Measurements from ENCODE around the gene SURF2. TPM values are rescaled to one million over a fixed set of nuclear protein-coding genes. Genes with fewer than 3 reads are reported as not detected.

Gene SURF2
- total RNA-seq, 2 experiments from 2014 or later: 19.0 to 19.7 TPM

DNA sequence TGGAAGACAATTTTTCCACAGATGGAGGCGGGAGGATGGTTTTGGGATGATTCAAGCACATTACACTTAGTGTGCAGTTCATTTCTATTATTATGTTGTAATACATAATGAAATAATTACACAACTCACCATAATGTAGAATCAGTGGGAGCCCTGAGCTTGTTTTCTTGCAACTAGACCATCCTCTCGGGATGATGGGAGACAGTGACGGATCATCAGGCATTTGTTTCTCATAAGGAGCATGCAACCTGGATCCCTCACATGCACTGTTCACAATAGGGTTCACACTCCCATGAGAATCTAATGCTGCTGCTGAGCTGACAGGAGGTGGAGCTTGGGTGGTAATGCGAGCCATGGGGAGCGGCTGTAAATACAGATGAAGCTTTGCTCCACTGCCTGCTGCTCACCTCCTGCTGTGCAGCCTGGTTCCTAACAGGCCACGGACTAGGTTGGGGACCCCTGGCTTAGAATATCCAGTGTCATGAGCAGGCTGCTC, 21.4 kb downstream of the SURF2 start:
- no peak overlapping the region for H3K4me3 ChIP-seq (ENCODE audit: low read depth, low read length, poor library complexity, severe bottlenecking)
- BruUV-seq (replicated peaks): no TSS peak
- peaks cover 9% of the 10 kb centered on the region for H3K36me3 ChIP-seq (ENCODE audit: insufficient read depth, low read length)
- no peaks in the 10 kb centered on the region for H3K9me2 ChIP-seq (ENCODE audit: insufficient read depth, low read length)
- CTCF ChIA-PET (ENCODE audit: unreplicated experiment): no interaction called here
- H4K20me1 ChIP-seq (ENCODE audit: insufficient read depth, low read length): peaks cover 7% of the 10 kb centered on the region
- H3K9me3 ChIP-seq (ENCODE audit: low read length): 0 out of 2 replicates have a peak, but pooled peaks cover 2% of the 10 kb centered on the region
- no peak for DNase-seq (ENCODE audit: low spot score)
- peaks cover 31% of the 10 kb centered on the region for H3K79me2 ChIP-seq (ENCODE audit: insufficient read depth, low read depth, low read length)
- H3K4me2 ChIP-seq (ENCODE audit: low read length): no peak overlapping the region
- POLR2A ChIA-PET: interaction anchor here (1.0 to 1.3 kb wide), 2 partner anchors 13 to 101 kb away, joined by 3 read pairs; partner anchors contain the start of gene SLC2A6
- TF ChIP-seq EZH2phosphoT487 (IDR thresholded peaks at IDR 0.05; ENCODE audit: borderline replicate concordance, low read depth, low read length) (no peak), CTCF (conservative IDR thresholded peaks at IDR 0.05; ENCODE audit: low read length) (no peak)
- H2AFZ ChIP-seq (ENCODE audit: low read length): no peak overlapping the region
- intact Hi-C loops (cut with micrococcal nuclease; ENCODE audit: unreplicated experiment): no loop called here
- H3K4me1 ChIP-seq (ENCODE audit: insufficient read depth, low read length, poor library complexity, severe bottlenecking): peaks cover 10% of the 10 kb centered on the region
- no peak overlapping the region for H3K27ac ChIP-seq (ENCODE audit: low read depth, low read length, poor library complexity, severe bottlenecking)

- Histone ChIP-seq H3K79me2 (ENCODE audit: insufficient read depth, low read depth, low read length) (peaks cover 23% of the 10 kb centered on the region), H3K9me3 (ENCODE audit: low read length) (0 out of 2 replicates have a peak, but pooled peaks cover 7% of the 10 kb centered on the region), H4K20me1 (ENCODE audit: insufficient read depth, low read length) (peaks cover 7% of the 10 kb centered on the region), H3K4me2 (ENCODE audit: low read length) (no peak overlapping the region), H3K36me3 (ENCODE audit: insufficient read depth, low read length) (peaks cover 4% of the 10 kb centered on the region; the same call in 1 of the 2 replicates), H2AFZ (ENCODE audit: low read length) (no peak overlapping the region), H3K4me1 (ENCODE audit: insufficient read depth, low read length, poor library complexity, severe bottlenecking) (peaks cover 10% of the 10 kb centered on the region), H3K9me2 (ENCODE audit: insufficient read depth, low read length) (no peaks in the 10 kb centered on the region), H3K27ac (ENCODE audit: low read depth, low read length, poor library complexity, severe bottlenecking) (no peak overlapping the region), H3K4me3 (ENCODE audit: low read depth, low read length, poor library complexity, severe bottlenecking) (no peak overlapping the region)
- DNase-seq (ENCODE audit: low spot score): no peak
- intact Hi-C loops (cut with micrococcal nuclease; ENCODE audit: unreplicated experiment): no loop called here
- BruUV-seq (replicated peaks): no TSS peak
- CTCF ChIA-PET (ENCODE audit: unreplicated experiment): no interaction called here
- TF ChIP-seq EZH2phosphoT487 (IDR thresholded peaks at IDR 0.05; ENCODE audit: borderline replicate concordance, low read depth, low read length): no peak
- no peak for TF ChIP-seq CTCF (conservative IDR thresholded peaks at IDR 0.05; ENCODE audit: low read length)
- POLR2A ChIA-PET: interaction anchor here (1.3 kb wide), 1 partner anchor 13 kb away, joined by 3 read pairs; no protein-coding TSS in a partner anchor
Observed at GRCh38 chr9:133378408-133378962, 22.1 kb downstream of the SURF2 start.
